Kidney (tissue), 14 donors: Measurements from ENCODE around the gene ARFGAP3. TPM values are rescaled to one million over a fixed set of nuclear protein-coding genes. Genes with fewer than 3 reads are reported as not detected.
"Not testable (repeated sequence)": the region's sequence is repeated elsewhere in the genome, so short reads cannot be mapped to it uniquely, and the experiment has no call there.

Experiments used
- DNase-seq, 5 donors: peaks; one replicate each; pipeline ENCODE4 v3.0.0-alpha.2; 2013 to 2020
- FAIRE-seq: peaks from 2 replicates; lab custom pipeline; 2012; peaks lifted over from hg19 to GRCh38; lab: Jason Lieb, UNC
- H3K27ac ChIP-seq, 2 donors: one replicate each; pipeline ENCODE4 v1.7.0; 2013; ENCODE audit warnings: low read depth in 2 of 2, low read length in 2 of 2, inconsistent platforms in 1 of 2
- H3K27me3 ChIP-seq: one replicate; pipeline ENCODE4 v1.7.1; 2013; ENCODE audit warnings: low read length, inconsistent platforms; ENCODE audit not compliant: control insufficient read depth, insufficient read depth
- H3K36me3 ChIP-seq, 3 donors: one replicate each; pipeline versions ENCODE4 v1.7.0 to v1.7.1; 2013; ENCODE audit warnings: low read length in 3 of 3, control low read depth in 1 of 3, inconsistent platforms in 1 of 3; ENCODE audit not compliant: insufficient read depth in 3 of 3, control insufficient read depth in 2 of 3
- H3K4me1 ChIP-seq, 3 donors: one replicate each; pipeline versions ENCODE4 v1.7.0 to v1.7.1; 2013; ENCODE audit warnings: low read length in 3 of 3, inconsistent platforms in 1 of 3, low read depth in 1 of 3; ENCODE audit not compliant: control insufficient read depth in 2 of 3, insufficient read depth in 2 of 3
- H3K4me3 ChIP-seq, 3 donors: one replicate each; pipeline versions ENCODE4 v1.7.0 to v1.8.1; 2013; ENCODE audit warnings: low read length in 3 of 3, control low read depth in 1 of 3, inconsistent platforms in 1 of 3
- H3K9ac ChIP-seq, 3 donors: one replicate each; pipeline versions ENCODE4 v1.7.0 to v1.7.1; 2013; ENCODE audit warnings: low read length in 3 of 3, control low read depth in 1 of 3, inconsistent platforms in 1 of 3
- H3K9me3 ChIP-seq, 3 donors: one replicate each; pipeline versions ENCODE4 v1.7.0 to v1.7.1; 2013; ENCODE audit warnings: low read length in 3 of 3, control low read depth in 1 of 3, inconsistent platforms in 1 of 3; ENCODE audit not compliant: control insufficient read depth in 2 of 3, insufficient read depth in 1 of 3
- CTCF ChIP-seq: IDR thresholded peaks from 3 replicates; pipeline ENCODE4 v1.5.1; 2012; ENCODE audit warnings: mild to moderate bottlenecking, moderate library complexity, borderline replicate concordance; ENCODE audit not compliant: insufficient read depth; ENCODE audit errors: extremely low read depth
- intact Hi-C: fragments of 100-400 bp; cut with DNase I; formaldehyde crosslinking; loops from one replicate; pipeline ENCODE4 v1.11.1; 2022
- polyA plus RNA-seq: library from polyadenylated mRNA; stranded (reverse); fragments of 350-450 nt; fragmentation: Illumina TruSeq; extraction: RNeasy Lipid Tissue Mini Kit (QIAGEN cat#74804); gene quantifications from one replicate; pipeline ENCODE4 v1.2.3, GENCODE V29; 2014; ENCODE audit warnings: low read depth, low replicate concordance; ENCODE audit not compliant: insufficient read depth
- total RNA-seq: library from RNA; stranded (reverse); fragmentation: NEBNext Ultra II Directional; extraction: Animal tissue kit (Norgen Biotek cat#: 25700); gene quantifications from one replicate; pipeline ENCODE4 v1.2.1, GENCODE V29; 2021
- donor health status: control.
- donor health status: control.
- donor health status: control.
- donor health status: control.
- donor health status: control.
- donor health status: DM: yes; HTN: yes; CAD: no.
- donor health status: Normal renal cell carcinoma (clear cell type).

Gene ARFGAP3
- total and polyA plus RNA-seq, 2 donors from 2014 or later = 29.9 to 97.3 TPM

- intact Hi-C loops = no loop called here
- no peak overlapping the region for H3K9ac ChIP-seq
- no peaks in the 10 kb centered on the region for H3K9me3 ChIP-seq
- H3K27me3 ChIP-seq = no peaks in the 10 kb centered on the region
- DNase-seq (peak in 1 of 5 donors; percentile 60), FAIRE-seq (no peak)
- H3K36me3 ChIP-seq = no peaks in the 10 kb centered on the region
- H3K27ac ChIP-seq = no peak overlapping the region
- H3K4me1 ChIP-seq = no peaks in the 10 kb centered on the region
- no peak for TF ChIP-seq CTCF
- H3K4me3 ChIP-seq = no peak overlapping the region
Observed at GRCh38 chr22:42787357-42787736, 69.7 kb downstream of the ARFGAP3 start.

- peak in 1 of 5 donors; percentile 54 for DNase-seq
- H3K4me1 ChIP-seq = no peaks in the 10 kb centered on the region
- no peaks in the 10 kb centered on the region for H3K36me3 ChIP-seq
- intact Hi-C loops = no loop called here
- no peak overlapping the region for H3K9ac ChIP-seq
- no peak for FAIRE-seq
- H3K4me3 ChIP-seq = no peak overlapping the region
- TF ChIP-seq CTCF = no peak
- H3K27me3 ChIP-seq = no peaks in the 10 kb centered on the region
- H3K27ac ChIP-seq = no peak overlapping the region
- no peaks in the 10 kb centered on the region for H3K9me3 ChIP-seq
Observed at GRCh38 chr22:42786606-42787356, 70.3 kb downstream of the ARFGAP3 start.

GRCh38 chr22:42785706-42786499 lies 71.2 kb downstream of the ARFGAP3 start:
- no peak overlapping the region for H3K9ac ChIP-seq
- H3K27ac ChIP-seq = no peak overlapping the region
- intact Hi-C loops = no loop called here
- H3K36me3 ChIP-seq = no peaks in the 10 kb centered on the region
- no peaks in the 10 kb centered on the region for H3K27me3 ChIP-seq
- H3K4me3 ChIP-seq = no peak overlapping the region
- H3K4me1 ChIP-seq = no peaks in the 10 kb centered on the region
- H3K9me3 ChIP-seq = no peaks in the 10 kb centered on the region
- no peak for FAIRE-seq
- no peak for TF ChIP-seq CTCF
- DNase-seq = peak in 1 of 5 donors; percentile 24

GRCh38 chr22:42782306-42782705 lies 74.8 kb downstream of the ARFGAP3 start:
- intact Hi-C loops, H3K9me3 ChIP-seq, H3K9ac ChIP-seq, FAIRE-seq, H3K36me3 ChIP-seq, H3K27ac ChIP-seq, H3K4me1 ChIP-seq, H3K27me3 ChIP-seq, H3K4me3 ChIP-seq, DNase-seq: not testable (repeated sequence)
